Embryonic facial prominence (tissue), 1 donor: ENCODE data around the gene KLK14.

Source experiments
- DNase-seq: peaks from one replicate; pipeline ENCODE4 v3.0.0-alpha.2; 2016; ENCODE audit errors: extremely low spot score

Gene KLK14, protein sequence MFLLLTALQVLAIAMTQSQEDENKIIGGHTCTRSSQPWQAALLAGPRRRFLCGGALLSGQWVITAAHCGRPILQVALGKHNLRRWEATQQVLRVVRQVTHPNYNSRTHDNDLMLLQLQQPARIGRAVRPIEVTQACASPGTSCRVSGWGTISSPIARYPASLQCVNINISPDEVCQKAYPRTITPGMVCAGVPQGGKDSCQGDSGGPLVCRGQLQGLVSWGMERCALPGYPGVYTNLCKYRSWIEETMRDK

DNA sequence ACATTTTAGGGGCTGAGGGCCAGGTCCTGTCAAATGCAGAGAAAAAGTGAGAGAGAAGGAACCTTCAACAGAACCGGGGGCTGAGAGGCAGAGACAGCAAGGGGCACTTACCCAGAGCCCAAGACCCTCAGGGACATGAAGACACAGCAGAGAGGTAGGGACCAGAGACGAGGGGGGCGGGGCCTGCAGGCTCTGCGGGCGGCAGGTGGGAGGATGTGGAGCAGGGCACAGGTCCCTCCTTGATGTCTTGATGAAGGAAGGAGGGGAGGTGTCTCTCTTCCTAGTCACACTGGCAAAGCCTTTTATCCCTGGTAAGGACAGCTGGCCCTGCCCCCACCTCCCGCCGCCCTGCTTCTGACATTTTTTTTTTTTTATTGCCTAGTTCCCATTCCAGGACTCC lies at the start of gene KLK14:
TSS of gene KLK14 (minus strand) at position 277 of the 400 bp plus-strand sequence. CDS start at position 4, 273 bp downstream.
- no peak for DNase-seq

DNA sequence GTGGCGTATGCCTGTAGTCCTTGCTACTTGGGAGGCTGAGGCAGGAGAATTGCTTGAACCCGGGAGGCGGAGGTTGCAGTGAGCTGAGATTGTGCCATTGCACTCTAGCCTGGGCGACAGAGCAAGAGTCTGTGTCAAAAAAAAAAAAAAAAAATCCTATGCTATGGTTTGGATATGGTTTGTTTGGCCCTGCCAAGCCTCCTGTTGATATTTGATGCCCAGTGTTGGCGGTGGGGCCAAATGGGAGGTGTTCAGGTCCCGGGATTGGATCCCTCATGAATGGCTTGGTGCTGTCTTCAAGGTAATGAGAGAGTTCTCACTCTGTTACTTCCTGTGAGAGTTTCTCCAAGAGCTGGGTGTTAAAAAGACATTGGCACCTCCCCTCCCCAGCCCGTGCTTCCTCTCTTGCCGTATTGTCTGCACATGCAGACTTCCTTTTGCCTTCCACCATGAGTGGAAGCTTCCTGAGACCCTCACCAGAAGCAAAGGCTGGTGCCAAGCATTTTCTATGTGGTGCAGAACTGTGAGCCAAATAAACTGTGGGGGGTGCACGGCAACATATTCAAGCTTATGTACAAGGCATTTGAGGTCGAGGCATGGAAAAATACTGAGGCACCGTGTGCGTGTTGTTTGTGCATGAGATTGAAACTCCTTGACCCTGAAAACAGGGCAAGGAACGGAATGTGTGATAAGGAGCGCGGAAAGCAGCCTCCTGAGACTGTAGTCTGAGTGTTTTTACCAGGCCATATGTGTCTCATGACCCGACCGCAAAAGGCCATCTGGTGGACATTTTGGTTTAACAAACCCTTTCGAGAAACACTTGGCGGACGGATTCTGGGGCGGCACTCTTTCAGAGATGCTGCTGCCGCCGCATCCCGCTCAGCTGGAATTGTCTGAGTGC lies 49.3 kb upstream of the KLK14 start:
- DNase-seq: no peak

DNA sequence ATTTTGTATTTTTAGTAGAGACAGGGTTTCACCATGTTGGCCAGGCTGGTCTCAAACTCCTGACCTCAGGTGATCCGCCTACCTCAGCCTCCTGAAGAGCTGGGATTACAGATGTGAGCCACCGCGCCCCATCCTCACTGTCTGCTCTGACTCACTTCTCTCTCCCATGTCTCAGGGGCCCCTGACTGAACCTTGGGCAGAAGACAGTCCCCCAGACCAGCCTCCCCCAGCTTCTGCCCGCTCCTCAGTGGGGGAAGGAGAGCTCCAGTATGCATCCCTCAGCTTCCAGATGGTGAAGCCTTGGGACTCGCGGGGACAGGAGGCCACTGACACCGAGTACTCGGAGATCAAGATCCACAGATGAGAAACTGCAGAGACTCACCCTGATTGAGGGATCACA lies 47.0 kb upstream of the KLK14 start:
- DNase-seq: no peak

DNA sequence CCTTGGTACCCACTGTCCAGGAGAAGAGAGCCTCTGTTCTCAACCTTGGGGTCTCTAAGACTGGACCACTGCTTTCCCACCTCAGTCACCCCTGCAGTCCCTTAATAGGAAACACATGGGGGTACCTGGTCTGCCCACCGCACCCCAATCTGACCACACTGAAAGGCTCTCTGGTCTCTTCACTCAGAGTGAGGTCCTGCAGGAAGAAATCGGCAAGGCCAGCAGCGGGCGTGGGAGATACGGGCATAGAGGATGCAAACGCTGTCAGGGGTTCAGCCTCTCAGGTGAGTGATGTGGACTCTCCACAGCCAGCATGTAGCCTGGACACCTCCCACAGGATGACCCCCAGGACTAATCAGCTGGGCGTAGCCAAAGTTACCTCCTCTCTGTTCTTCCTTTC lies 45.5 kb upstream of the KLK14 start:
- DNase-seq: no peak

DNA sequence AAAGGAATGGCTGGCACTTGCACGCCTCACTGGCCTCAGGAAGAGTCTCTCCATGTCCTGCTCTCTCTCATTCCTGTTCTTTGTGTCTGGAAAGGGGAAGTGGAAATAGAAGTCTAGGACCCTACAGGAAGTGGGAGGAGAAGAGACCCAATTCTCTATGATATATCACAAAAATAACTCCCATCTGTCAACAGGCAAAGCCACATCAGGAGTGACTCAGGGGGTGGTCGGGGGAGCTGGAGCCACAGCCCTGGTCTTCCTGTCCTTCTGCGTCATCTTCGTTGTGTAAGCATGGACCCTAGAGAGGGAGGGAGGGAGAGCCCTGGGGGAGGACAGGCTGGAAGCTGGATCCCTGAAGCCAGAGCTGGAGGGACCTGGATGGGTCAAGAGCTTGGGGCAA lies 45.1 kb upstream of the KLK14 start:
- no peak for DNase-seq

DNA sequence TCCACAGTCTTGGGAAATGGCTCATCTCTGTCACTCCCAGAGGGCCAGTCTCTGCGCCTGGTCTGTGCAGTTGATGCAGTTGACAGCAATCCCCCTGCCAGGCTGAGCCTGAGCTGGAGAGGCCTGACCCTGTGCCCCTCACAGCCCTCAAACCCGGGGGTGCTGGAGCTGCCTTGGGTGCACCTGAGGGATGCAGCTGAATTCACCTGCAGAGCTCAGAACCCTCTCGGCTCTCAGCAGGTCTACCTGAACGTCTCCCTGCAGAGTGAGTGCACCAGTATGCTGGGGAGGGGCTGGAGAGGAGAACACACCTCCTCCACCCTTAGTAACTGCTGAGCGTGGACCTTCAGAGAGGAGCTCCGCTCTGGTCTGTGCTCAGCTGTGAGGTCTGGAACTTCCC lies 44.3 kb upstream of the KLK14 start:
- no peak for DNase-seq

DNA sequence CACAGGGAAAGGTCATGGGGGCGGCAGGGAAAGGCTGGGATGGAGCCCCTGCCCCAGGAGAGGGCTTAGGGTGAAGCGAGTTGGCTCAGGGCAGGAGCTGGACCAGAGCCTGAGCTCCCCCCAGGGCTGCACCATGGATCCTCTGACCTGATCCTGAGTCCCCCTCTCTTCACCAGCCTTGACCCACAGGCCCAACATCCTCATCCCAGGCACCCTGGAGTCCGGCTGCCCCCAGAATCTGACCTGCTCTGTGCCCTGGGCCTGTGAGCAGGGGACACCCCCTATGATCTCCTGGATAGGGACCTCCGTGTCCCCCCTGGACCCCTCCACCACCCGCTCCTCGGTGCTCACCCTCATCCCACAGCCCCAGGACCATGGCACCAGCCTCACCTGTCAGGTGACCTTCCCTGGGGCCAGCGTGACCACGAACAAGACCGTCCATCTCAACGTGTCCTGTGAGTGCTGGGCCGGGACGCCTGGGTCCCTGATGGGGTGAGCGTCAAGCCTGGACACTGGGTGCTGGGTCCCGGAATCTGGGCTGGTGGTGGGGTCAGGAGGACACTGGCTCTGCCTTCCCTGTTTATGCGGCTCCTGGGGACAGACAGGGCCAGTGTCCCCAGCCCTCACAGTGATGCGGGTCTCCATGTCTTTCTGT lies 42.9 kb upstream of the KLK14 start:
- DNase-seq: no peak

DNA sequence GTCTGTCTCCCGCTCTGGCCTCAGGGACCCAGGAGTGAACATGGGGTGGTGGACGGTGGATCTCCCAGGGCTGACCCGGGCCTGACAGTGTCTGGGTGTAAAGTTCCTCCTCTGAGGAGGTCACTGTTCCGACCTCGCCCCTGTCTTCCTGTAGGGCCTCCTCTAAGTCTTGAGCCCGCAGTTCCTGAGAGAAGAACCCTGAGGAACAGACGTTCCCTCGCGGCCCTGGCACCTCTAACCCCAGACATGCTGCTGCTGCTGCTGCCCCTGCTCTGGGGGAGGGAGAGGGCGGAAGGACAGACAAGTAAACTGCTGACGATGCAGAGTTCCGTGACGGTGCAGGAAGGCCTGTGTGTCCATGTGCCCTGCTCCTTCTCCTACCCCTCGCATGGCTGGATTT lies 42.0 kb upstream of the KLK14 start, which contains the start of gene SIGLEC9:
TSS of gene SIGLEC9 (plus strand) at position 178 of the 400 bp plus-strand sequence. CDS start at position 247, 69 bp downstream.
- DNase-seq: no peak

DNA sequence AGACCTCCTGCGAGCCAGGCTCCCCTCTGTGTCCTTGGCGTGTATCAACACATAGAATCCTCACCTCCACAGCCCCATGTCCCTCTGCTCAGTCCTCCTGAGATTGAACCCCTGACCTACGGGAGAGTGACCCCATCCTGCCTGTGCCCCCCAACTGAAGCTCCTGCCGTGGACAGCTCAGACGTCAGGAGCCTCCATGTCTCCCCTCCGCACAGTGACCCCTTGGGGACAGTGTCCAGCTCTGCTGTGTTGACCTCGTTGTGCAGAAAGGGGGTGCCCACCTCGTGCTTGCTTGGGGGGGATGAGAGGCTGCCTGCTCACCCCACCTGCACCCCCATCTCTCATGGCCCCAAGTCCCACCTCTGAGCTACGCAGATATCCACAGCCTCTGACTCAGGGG lies 41.5 kb upstream of the KLK14 start:
- no peak for DNase-seq

DNA sequence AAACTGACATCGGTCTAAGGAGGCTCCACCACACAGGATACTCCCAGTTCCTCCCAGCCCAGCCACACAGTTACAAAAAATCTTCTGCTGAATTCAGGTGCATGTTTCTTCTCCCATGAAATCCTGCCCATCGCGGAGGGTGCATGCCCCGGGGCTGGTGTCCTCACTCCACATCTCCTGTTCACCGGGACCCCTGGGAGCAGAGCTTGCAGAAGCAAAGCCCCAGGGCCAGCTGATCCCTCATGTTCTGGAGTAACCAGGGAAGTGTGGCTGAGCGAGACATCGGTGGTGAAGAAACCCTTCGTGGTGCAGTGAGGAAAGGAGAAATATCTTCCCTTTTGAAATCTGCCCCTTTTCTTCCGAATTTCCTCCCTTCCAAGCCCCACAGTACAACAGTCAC lies 41.1 kb upstream of the KLK14 start:
- no peak for DNase-seq

DNA sequence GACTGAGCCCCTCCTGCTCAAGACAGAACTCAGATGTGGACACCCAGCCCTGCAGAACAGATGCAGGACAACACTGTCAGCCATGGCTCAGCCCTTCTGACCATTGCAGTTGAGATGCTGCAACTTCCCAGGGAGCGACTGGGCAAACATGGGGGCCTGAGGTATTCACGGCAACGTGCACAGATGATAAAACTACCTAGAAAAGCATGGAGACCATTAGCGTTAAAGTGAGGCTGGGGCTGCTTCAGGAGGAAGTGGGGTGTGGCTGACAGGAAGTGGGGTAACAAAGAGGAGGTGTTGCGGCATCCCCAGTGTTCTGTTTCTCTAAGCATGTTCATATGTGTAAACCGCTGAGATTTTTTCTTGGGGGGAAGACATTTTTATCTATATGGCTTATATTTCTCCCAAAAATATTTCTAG lies 40.7 kb upstream of the KLK14 start:
- DNase-seq: no peak

DNA sequence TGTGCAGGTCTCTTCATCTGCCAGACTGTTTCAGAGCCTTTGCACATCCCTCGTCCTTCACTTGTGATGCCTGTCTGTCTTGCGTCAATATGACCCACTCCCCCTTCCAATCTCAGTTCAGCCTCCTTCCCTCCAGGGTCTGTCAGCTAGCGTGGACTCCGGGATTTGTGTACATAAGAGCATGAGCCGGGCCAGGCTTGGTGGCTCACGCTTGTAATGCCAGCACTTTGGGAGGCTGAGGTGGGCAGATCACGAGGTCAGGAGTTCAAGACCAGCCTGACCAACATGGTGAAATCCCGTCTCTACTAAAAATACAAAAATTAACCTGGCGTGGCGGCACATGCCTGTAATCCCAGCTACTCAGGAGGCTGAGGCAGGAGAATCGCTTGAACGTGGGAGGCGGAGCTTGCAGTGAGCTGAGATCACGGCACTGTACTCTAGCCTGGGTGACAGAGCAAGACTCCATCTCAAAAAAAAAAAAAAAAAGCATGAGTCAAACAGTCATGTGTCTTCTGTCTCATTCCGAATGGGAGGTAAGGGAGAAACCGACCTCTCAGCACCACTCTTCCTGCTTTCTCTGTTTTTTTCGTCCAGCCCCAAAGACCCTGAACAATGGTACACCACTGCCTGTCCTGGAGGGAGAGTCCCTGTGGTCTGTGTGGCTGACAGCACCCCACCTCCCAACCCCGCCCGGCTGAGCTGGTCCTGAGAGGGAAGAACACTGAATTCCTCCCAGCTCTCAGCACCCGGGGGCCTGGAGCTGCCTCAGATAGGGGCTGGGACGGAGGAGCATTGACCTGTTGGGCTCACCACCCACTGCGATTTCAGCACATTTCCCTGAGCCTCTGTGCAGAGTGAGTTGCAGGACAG lies 39.7 kb upstream of the KLK14 start:
- no peak for DNase-seq

DNA sequence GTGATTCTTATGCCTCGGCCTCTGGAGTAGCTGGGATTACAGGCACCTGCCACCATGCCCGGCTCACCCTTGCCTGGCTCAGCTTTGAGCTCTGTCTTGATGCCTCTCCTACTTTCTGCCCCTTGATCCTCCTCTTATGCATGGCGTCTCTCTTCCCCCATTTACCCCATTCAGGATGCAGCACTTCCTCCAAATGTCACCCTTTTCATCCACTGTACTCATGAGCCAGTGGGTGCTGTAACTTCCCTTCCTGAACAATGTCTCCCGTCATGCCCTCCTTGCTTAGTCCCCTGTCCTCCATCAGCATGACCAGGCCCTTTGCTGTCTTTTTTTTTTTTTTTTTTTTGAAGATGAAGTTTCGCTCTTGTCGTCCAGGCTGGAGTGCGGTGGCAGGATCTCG lies 38.6 kb upstream of the KLK14 start:
- no peak for DNase-seq

DNA sequence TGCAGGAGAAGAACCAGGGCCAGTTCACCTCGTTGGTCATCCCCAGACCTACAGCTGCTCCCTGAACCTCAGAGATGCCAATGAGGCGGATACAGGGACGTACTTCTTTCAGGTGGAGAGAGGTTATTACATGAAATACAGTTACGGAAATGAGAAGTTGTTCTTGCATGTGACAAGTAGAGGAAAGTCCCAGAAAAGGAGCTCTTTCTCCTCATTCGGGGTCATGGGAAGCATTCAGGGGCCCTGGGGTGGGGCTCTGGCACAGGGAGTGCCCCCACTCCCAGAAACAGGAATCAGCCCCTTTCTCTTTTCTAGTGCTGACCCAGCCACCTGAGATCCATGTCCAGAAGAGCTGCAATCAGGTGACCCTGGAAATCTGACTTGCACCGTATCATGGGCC lies 37.5 kb upstream of the KLK14 start:
- no peak for DNase-seq

DNA sequence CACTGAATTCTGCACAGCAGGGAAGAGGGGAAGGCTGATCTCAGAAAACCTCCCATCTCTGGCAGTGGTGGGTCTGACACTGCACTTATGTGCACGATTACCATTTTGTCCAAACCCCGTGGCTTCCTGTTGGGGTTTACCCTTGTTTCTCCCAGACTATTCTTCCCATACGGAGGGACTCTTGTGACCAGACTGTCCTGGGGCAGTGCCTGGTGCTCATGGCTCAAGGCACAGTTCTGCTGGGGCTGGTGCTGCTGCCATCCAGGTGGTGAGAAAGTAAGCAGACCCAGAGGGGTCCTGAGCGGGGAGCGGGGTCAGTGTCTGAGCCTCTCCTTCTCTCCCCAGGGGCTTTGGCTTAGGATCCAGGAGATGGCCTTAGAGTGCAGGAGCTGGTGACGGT lies 36.9 kb upstream of the KLK14 start:
- no peak for DNase-seq

DNA sequence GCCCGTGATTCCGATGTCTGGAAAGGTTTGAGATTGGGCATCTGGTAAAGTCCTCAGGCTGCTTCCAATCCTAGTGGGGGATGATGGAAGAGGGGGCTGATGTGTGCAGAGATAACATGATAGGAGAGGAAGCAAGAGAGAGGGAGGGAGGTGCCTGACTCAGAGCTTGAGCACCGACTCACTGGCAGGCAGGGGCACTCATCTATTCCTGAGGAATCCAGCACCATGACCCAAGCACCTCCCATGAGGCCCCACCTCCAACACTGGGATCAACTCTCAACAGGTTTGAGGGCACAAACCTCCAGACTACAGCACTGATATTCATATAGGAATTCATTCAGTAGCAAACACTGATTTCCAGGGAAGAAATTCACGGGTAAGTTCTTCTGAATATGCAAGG lies 36.4 kb upstream of the KLK14 start:
- DNase-seq: no peak

DNA sequence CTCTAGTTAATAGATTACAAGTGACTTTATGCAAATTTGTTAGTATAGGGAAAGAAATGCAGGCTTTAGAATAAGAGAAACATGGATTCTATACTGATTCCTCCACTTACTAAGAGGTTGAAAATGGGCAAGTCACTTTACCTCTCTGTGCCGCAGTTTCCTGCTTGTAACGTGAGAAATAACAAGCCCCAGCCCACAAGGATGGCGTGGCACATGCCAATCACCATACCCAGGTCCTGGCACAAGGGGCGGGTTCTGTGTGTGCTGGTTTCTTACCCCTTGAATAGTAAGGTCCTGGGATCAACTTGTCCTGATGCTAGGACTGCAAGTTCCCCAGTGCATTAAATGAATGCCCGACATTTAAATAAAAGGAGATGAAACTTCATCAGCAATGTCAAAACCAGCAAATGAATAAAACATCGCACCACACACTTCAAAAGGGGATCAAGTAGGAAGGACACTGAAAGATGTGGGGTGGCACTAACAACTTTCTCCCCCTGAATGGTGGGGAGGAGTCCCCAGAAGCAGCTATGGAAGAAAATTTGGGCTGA lies 34.1 kb upstream of the KLK14 start:
- no peak for DNase-seq

DNA sequence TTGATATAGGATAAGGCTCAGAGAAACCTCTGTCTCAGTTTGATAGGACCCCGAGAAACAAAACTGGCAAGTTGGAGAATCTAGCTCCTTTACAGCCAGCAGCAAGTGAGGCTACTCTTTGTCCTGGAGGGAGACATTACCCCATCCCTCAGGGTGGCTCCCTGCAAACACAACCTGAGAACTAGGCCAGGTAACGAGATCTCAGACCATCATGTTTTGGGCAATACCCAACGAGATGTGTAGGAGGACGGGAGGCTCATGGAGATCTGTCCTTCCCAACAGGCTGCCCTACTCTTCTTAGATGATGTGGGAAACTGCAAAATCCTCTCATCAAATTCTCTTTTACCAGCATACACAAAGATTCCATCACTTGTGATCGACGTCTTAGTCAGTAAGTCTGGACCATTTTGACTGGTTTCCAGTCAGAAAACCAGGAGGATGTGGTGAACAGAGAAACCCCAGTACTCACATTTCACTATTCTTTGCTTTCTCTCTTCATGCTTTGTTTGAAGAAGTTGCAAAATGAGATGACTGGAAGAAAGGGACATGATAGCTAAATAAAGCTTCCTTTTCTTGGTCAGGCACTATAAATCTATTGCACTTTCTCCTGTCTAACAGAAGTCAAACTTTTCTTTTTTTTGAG lies 31.5 kb upstream of the KLK14 start:
- DNase-seq: no peak

DNA sequence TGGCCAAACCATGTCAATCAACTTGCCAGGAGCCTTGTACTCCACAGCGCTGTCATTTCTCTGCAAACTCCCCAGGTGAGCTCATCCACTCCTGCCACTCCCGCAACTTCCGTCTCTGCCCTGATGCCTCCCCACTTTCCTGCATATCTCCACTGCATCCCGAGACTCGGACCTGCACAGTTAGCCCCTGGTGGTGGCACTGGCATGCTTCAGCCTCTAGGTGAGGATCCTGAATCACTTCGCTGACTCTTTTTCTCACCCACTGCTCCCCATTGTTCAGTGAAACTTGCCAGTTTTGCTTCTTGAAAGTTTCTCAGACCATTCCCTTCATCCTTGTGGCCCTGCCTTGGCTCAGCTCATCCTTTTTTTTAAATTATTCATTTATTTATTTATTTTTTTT lies 28.9 kb upstream of the KLK14 start:
- no peak for DNase-seq

DNA sequence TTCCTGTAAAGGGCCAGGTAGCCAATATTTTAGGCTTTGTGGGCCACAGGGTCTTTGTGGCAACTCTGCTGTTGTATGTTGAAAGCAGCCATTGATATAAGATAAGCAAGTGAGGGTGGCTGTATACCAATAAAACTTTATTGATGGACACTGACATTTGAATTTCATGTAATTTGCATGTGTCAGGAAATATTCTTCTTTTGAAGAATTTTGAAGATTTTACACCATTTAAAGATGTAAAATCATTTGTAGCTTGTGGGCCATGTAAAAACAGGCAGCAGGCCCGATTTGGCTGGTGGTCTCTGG lies 27.9 kb upstream of the KLK14 start:
- no peak for DNase-seq

DNA sequence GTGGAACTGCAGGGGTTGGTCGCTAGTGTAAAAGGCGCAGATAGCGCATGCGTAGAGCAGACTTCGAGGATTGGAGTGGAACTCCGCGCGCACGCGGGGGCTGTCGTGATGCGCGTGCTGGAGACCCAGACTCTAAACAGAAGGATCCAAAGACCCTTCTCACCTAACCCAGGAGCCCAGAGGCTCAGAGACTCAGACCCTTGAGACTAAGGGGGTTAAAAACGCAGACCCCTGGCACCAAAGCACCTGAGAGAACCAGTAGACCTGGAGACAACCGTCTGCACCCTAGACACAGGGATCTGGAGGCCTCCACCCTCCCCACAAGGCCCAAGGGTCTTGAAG lies 26.1 kb upstream of the KLK14 start:
- no peak for DNase-seq
